GM23248 (cell line): Measurements from ENCODE around the gene PDZD7.

Source experiments
- EZH2 ChIP-seq: fragments of 200-600 bp; sonication (generic); IDR thresholded peaks from 2 replicates; pipeline ENCODE4 v1.6.1; 2018; ENCODE audit warnings: antibody characterized with exemption, mild to moderate bottlenecking; ENCODE audit not compliant: insufficient read depth, poor library complexity, severe bottlenecking
- EZH2phosphoT487 ChIP-seq: fragments of 200-600 bp; sonication (generic); IDR thresholded peaks from 2 replicates; pipeline ENCODE4 v1.6.1; 2018; ENCODE audit warnings: antibody characterized with exemption, moderate library complexity, mild to moderate bottlenecking, low read depth; ENCODE audit not compliant: insufficient read depth

- TF ChIP-seq EZH2 (no peak), EZH2phosphoT487 (no peak)
These were observed 23.9 kb upstream of the PDZD7 start for GRCh38 chr10:101054876-101055275.
